HEK293T (cell line): Measurements from ENCODE around the gene TSC2.
"Not testable (repeated sequence)": the region's sequence is repeated elsewhere in the genome, so short reads cannot be mapped to it uniquely, and the experiment has no call there.

Experiments used
- BHLHE40 ChIP-seq: fragments of 450-650 bp; IDR thresholded peaks from 2 replicates; pipeline ENCODE4 v1.6.1; 2016; ENCODE audit warnings: mild to moderate bottlenecking, moderate library complexity, borderline replicate concordance
- FOXA1 ChIP-seq: fragments of 450-650 bp; IDR thresholded peaks from 2 replicates; pipeline ENCODE4 v1.6.1; 2016; ENCODE audit warnings: mild to moderate bottlenecking
- FOXM1 ChIP-seq: fragments of 450-650 bp; IDR thresholded peaks from 2 replicates; pipeline ENCODE4 v1.6.1; 2017; ENCODE audit warnings: mild to moderate bottlenecking, borderline replicate concordance
- LEF1 ChIP-seq: fragments of 450-650 bp; IDR thresholded peaks from 2 replicates; pipeline ENCODE4 v1.6.1; 2017; ENCODE audit warnings: mild to moderate bottlenecking, borderline replicate concordance
- SUZ12 ChIP-seq: fragments of 450-650 bp; IDR thresholded peaks from 2 replicates; pipeline ENCODE4 v1.6.1; 2016; ENCODE audit warnings: mild to moderate bottlenecking
- TARDBP ChIP-seq: fragments of 450-650 bp; IDR thresholded peaks from 2 replicates; pipeline ENCODE4 v1.6.1; 2016

DNA sequence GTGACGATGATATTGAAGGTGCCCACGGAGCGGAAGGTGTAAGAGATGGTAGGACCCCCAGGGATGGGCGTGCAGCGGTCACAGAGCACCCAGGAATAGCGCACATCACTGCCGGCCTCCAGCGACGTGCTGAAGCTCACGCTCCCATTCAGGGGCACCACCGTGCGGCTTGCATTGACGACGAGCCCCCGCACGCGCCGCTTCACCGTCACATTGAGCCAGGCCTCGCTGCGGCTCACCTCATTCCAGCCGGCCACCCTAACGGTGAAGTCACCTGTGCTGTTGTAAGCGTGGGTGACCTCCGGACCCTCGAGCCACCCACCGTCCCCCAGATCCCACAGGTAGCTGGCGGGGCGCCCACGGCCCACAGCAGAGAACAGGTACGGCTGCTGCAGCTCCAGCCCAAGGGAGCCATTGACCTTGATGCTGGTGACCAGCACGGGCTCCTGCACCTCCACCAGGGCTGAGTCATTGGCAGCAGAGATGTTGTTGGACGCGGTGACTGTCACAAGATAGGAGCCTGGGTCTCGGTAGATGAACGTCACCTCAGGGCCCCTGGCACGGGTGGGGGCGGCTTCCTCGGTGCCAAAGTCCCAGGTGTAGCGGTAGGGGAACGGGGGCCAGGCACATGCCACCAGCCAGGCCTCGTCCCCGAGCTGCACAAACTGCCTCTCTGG is 62.7 kb downstream of the TSC2 start:
- TF ChIP-seq SUZ12, LEF1, FOXM1, TARDBP, BHLHE40, FOXA1: not testable (repeated sequence)
